Fibroblast of villous mesenchyme (primary cell): ENCODE measurements around the gene CFAP57. TPM values are rescaled to one million over a fixed set of nuclear protein-coding genes. Genes with fewer than 3 reads are reported as not detected.

ENCODE experiments used
- DNase-seq: peaks from one replicate; pipeline ENCODE4 v3.0.0-alpha.2; 2010; ENCODE audit warnings: low read depth
- H3K4me3 ChIP-seq: 2 replicates; pipeline ENCODE4 v1.5.1; 2011; ENCODE audit warnings: low read depth, mild to moderate bottlenecking, low read length
- CTCF ChIP-seq: IDR thresholded peaks from 2 replicates; pipeline ENCODE4 v1.5.1; 2012; ENCODE audit warnings: low read depth, mild to moderate bottlenecking, low read length; ENCODE audit not compliant: insufficient read depth
- total RNA-seq: library from RNA; depleted of rRNA; stranded (reverse); fragments of >200 nt; gene quantifications from 2 replicates; pipeline ENCODE4 v1.2.3, GENCODE V29; 2012

Gene CFAP57
- total RNA-seq, 1 donor = under 0.01 TPM

GRCh38 chr1:43171312-43171875, 736 bp upstream of the CFAP57 start:
- peak overlapping the region; percentile 99 for H3K4me3 ChIP-seq
- TF ChIP-seq CTCF = no peak
- peak; percentile 4 for DNase-seq

- TF ChIP-seq CTCF = no peak
- DNase-seq = peak; percentile 90
- H3K4me3 ChIP-seq = peak overlapping the region; percentile 99
These were observed 420 bp downstream of the CFAP57 start for GRCh38 chr1:43172527-43172972.

- DNase-seq = no peak
These were observed 2.7 kb downstream of the CFAP57 start for GRCh38 chr1:43174873-43175272.

GRCh38 chr1:43177691-43178090, 5.6 kb downstream of the CFAP57 start:
- no peak overlapping the region for H3K4me3 ChIP-seq
- no peak for DNase-seq
- TF ChIP-seq CTCF = no peak

More at GRCh38 chr1:43174873-43175272, 2.7 kb downstream of the CFAP57 start:
- no peak overlapping the region for H3K4me3 ChIP-seq
- TF ChIP-seq CTCF = no peak

- no peak for TF ChIP-seq CTCF
- no peak for DNase-seq
- no peak overlapping the region for H3K4me3 ChIP-seq
These were observed 12.3 kb downstream of the CFAP57 start for GRCh38 chr1:43184388-43184787.

GRCh38 chr1:43184995-43185394, 12.9 kb downstream of the CFAP57 start:
- H3K4me3 ChIP-seq = no peak overlapping the region
- TF ChIP-seq CTCF = no peak

GRCh38 chr1:43188106-43188505, 16.0 kb downstream of the CFAP57 start:
- DNase-seq = no peak

More at GRCh38 chr1:43184995-43185394, 12.9 kb downstream of the CFAP57 start:
- DNase-seq = no peak

More at GRCh38 chr1:43188106-43188505, 16.0 kb downstream of the CFAP57 start:
- TF ChIP-seq CTCF = no peak
- H3K4me3 ChIP-seq = no peak overlapping the region
